K562 (cell line): Measurements from ENCODE around the gene PPP1R37. TPM values are rescaled to one million over a fixed set of nuclear protein-coding genes. Genes with fewer than 3 reads are reported as not detected.

Experiments used
- ATAC-seq: fragments of 200-7000 bp; cut with Tn5 transposase; 3 replicates; pipeline ENCODE4 v1.9.1; 2020; ENCODE audit warnings: moderate library complexity
- BruUV-seq: library from RNA; stranded (reverse); fragments of 400-500 nt; replicated peaks from 2 replicates; lab custom pipeline; 2021; lab: Mats Ljungman, UMichigan
- CTCF ChIA-PET: fragments of 300-600 bp; formaldehyde crosslinking; extraction: SDS; loops from one replicate; lab custom pipeline; 2021; ENCODE audit warnings: low intra/inter-chr PET ratio; lab: Yijun Ruan, JAX
- POLR2A ChIA-PET: fragments of 300-600, 350-650 bp; sonication (Branson Sonifier 250); formaldehyde crosslinking; extraction: SDS; loops from one replicate; lab custom pipeline; 2021; ENCODE audit warnings: antibody characterized with exemption, inconsistent platforms; lab: Yijun Ruan, JAX
- DNase-seq, 4 experiments: peaks; one replicate each; pipeline versions ENCODE4 v3.0.0 to v3.0.0-alpha.2; 2011 to 2018; ENCODE audit warnings: low spot score in 3 of 4, mixed read lengths in 3 of 4; ENCODE audit errors: extremely low read depth in 1 of 4
- FAIRE-seq: peaks from 2 replicates; lab custom pipeline; 2011; peaks lifted over from hg19 to GRCh38; lab: Jason Lieb, UNC
- H2AFZ ChIP-seq: 2 replicates; pipeline ENCODE4 v1.6.0; 2011; ENCODE audit warnings: low read depth, low read length, control low read depth, inconsistent platforms
- H3K27ac ChIP-seq: fragments of 200-600 bp; 3 replicates; pipeline ENCODE4 v1.8.0; 2011; ENCODE audit warnings: low read depth, mild to moderate bottlenecking, control low read depth, inconsistent platforms, low read length, moderate library complexity, mixed read lengths; ENCODE audit errors: extremely low read depth
- H3K27me3 ChIP-seq, 2 experiments: fragments of 300-600 bp in 1 of 2; 2 replicates in 1 of 2; 3 replicates in 1 of 2; pipeline versions ENCODE4 v1.6.0 to v1.8.0; 2011; ENCODE audit warnings: inconsistent platforms in 2 of 2, low read length in 2 of 2, mild to moderate bottlenecking in 1 of 2, mixed read lengths in 1 of 2, moderate library complexity in 1 of 2; ENCODE audit not compliant: control insufficient read depth in 2 of 2, insufficient read depth in 2 of 2
- H3K36me3 ChIP-seq: fragments of 300-600 bp; 3 replicates; pipeline ENCODE4 v1.8.0; 2011; ENCODE audit warnings: mild to moderate bottlenecking, low read length, inconsistent platforms; ENCODE audit not compliant: control insufficient read depth, insufficient read depth
- H3K4me1 ChIP-seq, 2 experiments: fragments of 200-600 bp in 1 of 2; replicated peaks in 1 of 2; 2 replicates in 1 of 2; 3 replicates in 1 of 2; pipeline versions ENCODE4 v1.5.1 to v1.8.0; 2011; ENCODE audit warnings: inconsistent platforms in 2 of 2, low read length in 2 of 2, mild to moderate bottlenecking in 1 of 2, mixed read lengths in 1 of 2, moderate library complexity in 1 of 2; ENCODE audit not compliant: control insufficient read depth in 2 of 2, insufficient read depth in 2 of 2
- H3K4me2 ChIP-seq: 2 replicates; pipeline ENCODE4 v1.6.1; 2011; ENCODE audit warnings: low read length, control low read depth, inconsistent platforms, mixed read lengths; ENCODE audit not compliant: insufficient read depth
- H3K4me3 ChIP-seq: fragments of 200-600 bp; sonication (generic), shearing (Covaris generic); 2 replicates; pipeline ENCODE4 v1.5.1; 2016; ENCODE audit warnings: control low read depth, inconsistent platforms
- H3K79me2 ChIP-seq: fragments of 200-600 bp; 3 replicates; pipeline ENCODE4 v1.8.0; 2011; ENCODE audit warnings: low read length, inconsistent platforms; ENCODE audit not compliant: control insufficient read depth, insufficient read depth
- H3K9ac ChIP-seq, 2 experiments: 2 replicates each; pipeline versions ENCODE4 v1.6.0 to v1.6.1; 2011; ENCODE audit warnings: low read depth in 2 of 2, low read length in 2 of 2, control low read depth in 1 of 2, inconsistent platforms in 1 of 2, mild to moderate bottlenecking in 1 of 2, mixed read lengths in 1 of 2; ENCODE audit not compliant: insufficient read depth in 1 of 2
- H3K9me1 ChIP-seq: one replicate; pipeline ENCODE4 v1.6.0; 2011; ENCODE audit warnings: inconsistent platforms, mild to moderate bottlenecking, low read length, moderate library complexity; ENCODE audit not compliant: control insufficient read depth, insufficient read depth
- H3K9me3 ChIP-seq: replicated peaks from 2 replicates; pipeline ENCODE4 v1.5.1; 2011; ENCODE audit warnings: low read depth, low read length, inconsistent platforms; ENCODE audit not compliant: control insufficient read depth, insufficient read depth
- H4K20me1 ChIP-seq: replicated peaks from 2 replicates; pipeline ENCODE4 v1.6.1; 2011; ENCODE audit warnings: low read length, inconsistent platforms, mixed read lengths; ENCODE audit not compliant: control insufficient read depth, insufficient read depth
- ATF2 ChIP-seq: sonication (generic); formaldehyde crosslinking; IDR thresholded peaks from 2 replicates; pipeline ENCODE4 v1.8.1; 2022; ENCODE audit warnings: missing genetic modification reagents
- BMI1 ChIP-seq: fragments of 150-350 bp; IDR thresholded peaks from 2 replicates; pipeline ENCODE4 v1.6.1; 2014; ENCODE audit warnings: low read length
- CBFA2T2 ChIP-seq: fragments of 450-650 bp; conservative IDR thresholded peaks from 2 replicates; pipeline ENCODE4 v1.6.1; 2017; ENCODE audit warnings: mild to moderate bottlenecking
- CBX3 ChIP-seq, 2 experiments: IDR thresholded peaks; 1 replicate in 1 of 2; 2 replicates in 1 of 2; pipeline ENCODE4 v1.6.1; 2012; ENCODE audit warnings: inconsistent platforms in 2 of 2, low read length in 2 of 2, borderline replicate concordance in 1 of 2, control low read depth in 1 of 2
- CHAMP1 ChIP-seq: fragments of 450-650 bp; IDR thresholded peaks from 2 replicates; pipeline ENCODE4 v1.6.1; 2016; ENCODE audit warnings: mild to moderate bottlenecking
- FOXJ3 ChIP-seq: sonication (generic); formaldehyde crosslinking; IDR thresholded peaks from 2 replicates; pipeline ENCODE4 v1.4.0; 2020; ENCODE audit warnings: mild to moderate bottlenecking, missing genetic modification reagents
- MYBL2 ChIP-seq, 2 experiments: fragments of 450-650 bp in 1 of 2; sonication (generic) in 1 of 2; formaldehyde crosslinking in 1 of 2; IDR thresholded peaks; 2 replicates each; pipeline versions ENCODE4 v1.6.1 to v1.8.1; 2017 to 2022; ENCODE audit warnings: borderline replicate concordance in 1 of 2, inconsistent platforms in 1 of 2, low read depth in 1 of 2, mild to moderate bottlenecking in 1 of 2, missing genetic modification reagents in 1 of 2, moderate library complexity in 1 of 2
- NR2C2 ChIP-seq, 2 experiments: fragments of 200-800 bp in 1 of 2; sonication (Bioruptor generic) in 1 of 2; sonication (generic) in 1 of 2; formaldehyde crosslinking in 1 of 2; IDR thresholded peaks; 2 replicates each; pipeline versions ENCODE4 v1.6.1 to v1.8.0; 2016 to 2022; ENCODE audit warnings: mild to moderate bottlenecking in 1 of 2, missing compliant biosample characterization in 1 of 2, missing genetic modification characterization in 1 of 2, missing genetic modification reagents in 1 of 2
- RBM25 ChIP-seq: fragments of 200-400 bp; formaldehyde crosslinking; IDR thresholded peaks from 2 replicates; pipeline ENCODE4 v1.6.1; 2018; ENCODE audit warnings: low read length, low read depth, moderate library complexity; ENCODE audit not compliant: severe bottlenecking
- RBM39 ChIP-seq: fragments of 200-400 bp; formaldehyde crosslinking; optimal IDR thresholded peaks from 2 replicates; pipeline ENCODE3; 2018; ENCODE audit warnings: low read depth, low read length
- ZFP36 ChIP-seq: fragments of 150-350 bp; IDR thresholded peaks from 2 replicates; pipeline ENCODE4 v1.6.1; 2018; ENCODE audit warnings: low read length, low read depth; ENCODE audit not compliant: partially characterized antibody
- WGBS: fragments of 100-300 bp; shearing (Covaris generic); methylation state at CpG from one replicate; pipeline ENCODE4 v1.1.6; 2016; ENCODE audit warnings: low coverage, mixed read lengths; ENCODE audit not compliant: insufficient coverage; ENCODE audit errors: missing lambda C conversion rate; 5-methylcytosine and 5-hydroxymethylcytosine counted together
- in situ Hi-C: fragments of 300-500 bp; cut with MboI; formaldehyde crosslinking; loops from 4 replicates; pipeline ENCODE4 v1.15.0; 2018; ENCODE audit warnings: inconsistent platforms, mixed read lengths
- intact Hi-C: fragments of 100-400 bp; cut with micrococcal nuclease; formaldehyde crosslinking; loops from 2 replicates; pipeline ENCODE4 v1.14.2; 2022
- polyA plus RNA-seq, 8 experiments: library from polyadenylated mRNA; depleted of rRNA in 4 of 8; stranded (reverse) in 5 of 8; unstranded in 3 of 8; fragments of >200 nt; fragmentation: Nextera tagmentation in 2 of 8; fragmentation: Illumina TruSeq in 1 of 8; extraction: Ambion mirVana in 2 of 8; extraction: Trizol in 1 of 8; gene quantifications; 2 replicates each; pipeline versions ENCODE4 v1.2.1 to v1.2.3, GENCODE V29; 2011 to 2014; ENCODE audit warnings: inconsistent platforms in 1 of 8, missing spikeins in 1 of 8
- total RNA-seq, 7 experiments: library from RNA; depleted of rRNA in 6 of 7; stranded (reverse); fragments of >200 nt in 6 of 7; fragmentation: Illumina TruSeq in 2 of 7; extraction: Trizol in 2 of 7; gene quantifications; 2 replicates each; pipeline versions ENCODE4 v1.2.1 to v1.2.3, GENCODE V29; 2011 to 2021; ENCODE audit warnings: low replicate concordance in 1 of 7

Gene PPP1R37
- total and polyA plus RNA-seq, 9 of the 15 experiments (the other 6 are each of a cell fraction or from before 2014, with no cell fraction given) = 0.04 to 20.3 (median 7.3) TPM

GRCh38 chr19:45124021-45124420 lies 31.0 kb downstream of the PPP1R37 start:
- ChIA-PET CTCF (no interaction called here), POLR2A (interaction anchor here (0.6 to 1.3 kb wide), 3 partner anchors 11 to 122 kb away, joined by 3 to 4 read pairs (median 4); no protein-coding TSS in a partner anchor)
- Histone ChIP-seq H3K4me2 (no peak overlapping the region), H3K27me3 (no peaks in the 10 kb centered on the region), H3K9me3 (no peaks in the 10 kb centered on the region), H3K9me1 (peaks cover 8% of the 10 kb centered on the region), H2AFZ (no peak overlapping the region), H3K36me3 (peaks cover 15% of the 10 kb centered on the region; the same call in 2 of the 3 replicates), H4K20me1 (peaks cover 35% of the 10 kb centered on the region), H3K4me3 (no peak overlapping the region), H3K27ac (no peak overlapping the region), H3K4me1 (peaks cover 10 to 19% of the 10 kb centered on the region in 2 experiments), H3K9ac (no peak overlapping the region), H3K79me2 (peaks cover 49% of the 10 kb centered on the region)
- in situ Hi-C loops (no loop called here), intact Hi-C loops (no loop called here)
- BruUV-seq = no TSS peak
- WGBS = 64% methylated on average over 5 of the region's 6 CpGs
- ATAC-seq (no peak), FAIRE-seq (no peak), DNase-seq (no peak)
- TF ChIP-seq FOXJ3 (CRISPR knock-in tag) (no peak), ZFP36 (peak; percentile 89)

- Histone ChIP-seq H3K4me2 (no peak overlapping the region), H3K4me3 (no peak overlapping the region), H3K79me2 (peaks cover 49% of the 10 kb centered on the region), H4K20me1 (peaks cover 31% of the 10 kb centered on the region), H3K9me3 (no peaks in the 10 kb centered on the region), H3K9me1 (peaks cover 10% of the 10 kb centered on the region), H3K27me3 (no peaks in the 10 kb centered on the region), H3K9ac (peak overlapping the region in 1 of 2 experiments; percentile 33; a peak in 1 of 4 replicates), H3K4me1 (peaks cover 10 to 24% of the 10 kb centered on the region in 2 experiments), H2AFZ (no peak overlapping the region), H3K36me3 (peaks cover 11% of the 10 kb centered on the region; the same call in 2 of the 3 replicates), H3K27ac (no peak overlapping the region)
- ChIA-PET CTCF (no interaction called here), POLR2A (interaction anchor here (0.6 to 1.2 kb wide), 2 partner anchors 25 to 33 kb away, joined by 3 to 5 read pairs; partner anchors contain the start of gene PPP1R37)
- 89% methylated on average over 9 of the region's 9 CpGs for whole genome bisulfite sequencing
- intact Hi-C loops = no loop called here
- no peak for ATAC-seq
- no TSS peak for BruUV-seq
- DNase-seq = no peak
- no peak for FAIRE-seq
- in situ Hi-C loops = no loop called here
- TF ChIP-seq ATF2 (no peak), CBFA2T2 (no peak), RBM25 (no peak), MYBL2 (IDR thresholded peaks at IDR 0.05; ENCODE audit: low read depth) (no peak), MYBL2 (CRISPR knock-in tag; IDR thresholded peaks at IDR 0.05; ENCODE audit: borderline replicate concordance) (no peak), RBM39 (no peak), BMI1 (no peak), NR2C2 (CRISPR knock-in tag; IDR thresholded peaks at IDR 0.05) (no peak), NR2C2 (tag; IDR thresholded peaks at IDR 0.05) (no peak), FOXJ3 (CRISPR knock-in tag) (no peak), CBX3 (IDR thresholded peaks at IDR 0.05; ENCODE audit: borderline replicate concordance in 1 of 2, low read length in 2 of 2) (no peak), CHAMP1 (no peak)
Measured at GRCh38 chr19:45125360-45125759, 32.4 kb downstream of the PPP1R37 start.
